GM18909 (cell line): ENCODE data around the gene TNKS1BP1.
"Not testable (repeated sequence)": the region's sequence is repeated elsewhere in the genome, so short reads cannot be mapped to it uniquely, and the experiment has no call there.

Experiments
- ATAC-seq: cut with Tn5 transposase; IDR thresholded peaks from one replicate; pipeline ENCODE4 v1.9.1; 2021; ENCODE audit warnings: mild to moderate bottlenecking; ENCODE audit not compliant: unreplicated experiment, poor library complexity

The TNKS1BP1 gene, protein sequence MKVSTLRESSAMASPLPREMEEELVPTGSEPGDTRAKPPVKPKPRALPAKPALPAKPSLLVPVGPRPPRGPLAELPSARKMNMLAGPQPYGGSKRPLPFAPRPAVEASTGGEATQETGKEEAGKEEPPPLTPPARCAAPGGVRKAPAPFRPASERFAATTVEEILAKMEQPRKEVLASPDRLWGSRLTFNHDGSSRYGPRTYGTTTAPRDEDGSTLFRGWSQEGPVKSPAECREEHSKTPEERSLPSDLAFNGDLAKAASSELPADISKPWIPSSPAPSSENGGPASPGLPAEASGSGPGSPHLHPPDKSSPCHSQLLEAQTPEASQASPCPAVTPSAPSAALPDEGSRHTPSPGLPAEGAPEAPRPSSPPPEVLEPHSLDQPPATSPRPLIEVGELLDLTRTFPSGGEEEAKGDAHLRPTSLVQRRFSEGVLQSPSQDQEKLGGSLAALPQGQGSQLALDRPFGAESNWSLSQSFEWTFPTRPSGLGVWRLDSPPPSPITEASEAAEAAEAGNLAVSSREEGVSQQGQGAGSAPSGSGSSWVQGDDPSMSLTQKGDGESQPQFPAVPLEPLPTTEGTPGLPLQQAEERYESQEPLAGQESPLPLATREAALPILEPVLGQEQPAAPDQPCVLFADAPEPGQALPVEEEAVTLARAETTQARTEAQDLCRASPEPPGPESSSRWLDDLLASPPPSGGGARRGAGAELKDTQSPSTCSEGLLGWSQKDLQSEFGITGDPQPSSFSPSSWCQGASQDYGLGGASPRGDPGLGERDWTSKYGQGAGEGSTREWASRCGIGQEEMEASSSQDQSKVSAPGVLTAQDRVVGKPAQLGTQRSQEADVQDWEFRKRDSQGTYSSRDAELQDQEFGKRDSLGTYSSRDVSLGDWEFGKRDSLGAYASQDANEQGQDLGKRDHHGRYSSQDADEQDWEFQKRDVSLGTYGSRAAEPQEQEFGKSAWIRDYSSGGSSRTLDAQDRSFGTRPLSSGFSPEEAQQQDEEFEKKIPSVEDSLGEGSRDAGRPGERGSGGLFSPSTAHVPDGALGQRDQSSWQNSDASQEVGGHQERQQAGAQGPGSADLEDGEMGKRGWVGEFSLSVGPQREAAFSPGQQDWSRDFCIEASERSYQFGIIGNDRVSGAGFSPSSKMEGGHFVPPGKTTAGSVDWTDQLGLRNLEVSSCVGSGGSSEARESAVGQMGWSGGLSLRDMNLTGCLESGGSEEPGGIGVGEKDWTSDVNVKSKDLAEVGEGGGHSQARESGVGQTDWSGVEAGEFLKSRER (N-terminal part only)

DNA sequence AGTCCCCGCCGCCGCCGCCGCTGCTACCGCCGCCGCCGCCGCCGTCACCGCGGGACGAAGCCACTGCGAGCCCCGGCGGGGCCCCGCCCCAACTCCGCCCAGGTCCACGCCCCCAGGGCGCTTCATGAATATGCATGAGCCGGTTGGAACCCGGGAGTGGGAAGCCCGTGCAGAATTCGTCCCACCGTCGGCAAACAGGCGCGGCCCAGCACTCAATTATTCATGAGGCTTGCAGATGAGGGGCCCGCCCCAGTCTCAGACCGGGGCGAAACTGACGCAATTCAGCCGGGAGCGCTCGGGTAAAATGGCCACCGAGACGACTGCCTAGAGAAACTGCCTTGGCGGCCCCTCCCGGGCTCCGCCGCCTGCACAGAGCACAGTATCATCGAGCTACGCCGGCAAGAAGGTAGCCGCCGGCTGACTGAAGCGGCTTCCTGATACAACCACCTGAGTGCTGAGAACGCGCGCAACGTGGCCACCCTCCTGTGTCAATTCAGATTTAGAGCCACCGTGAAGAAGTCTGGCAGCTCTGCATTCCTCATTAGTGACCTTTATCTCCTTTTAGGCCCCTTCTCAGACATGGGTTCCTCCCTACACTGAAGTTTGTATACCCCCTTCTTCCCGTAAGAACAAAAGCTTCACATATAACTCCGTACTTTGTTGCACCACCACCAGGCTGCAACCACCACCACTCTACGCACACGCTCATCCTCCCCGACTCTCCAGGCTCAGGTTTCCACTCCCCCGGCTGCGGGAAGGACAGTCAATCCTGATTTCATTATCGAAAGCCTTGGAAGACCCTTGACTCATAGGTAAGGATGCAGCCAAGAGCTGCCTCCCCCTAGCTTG is at the start of gene TNKS1BP1:
TNKS1BP1 (minus strand) TSS at position 67 of the 849 bp plus-strand sequence. CDS start 3,067 bp downstream, outside the sequence.
- peak; percentile 92 for ATAC-seq

DNA sequence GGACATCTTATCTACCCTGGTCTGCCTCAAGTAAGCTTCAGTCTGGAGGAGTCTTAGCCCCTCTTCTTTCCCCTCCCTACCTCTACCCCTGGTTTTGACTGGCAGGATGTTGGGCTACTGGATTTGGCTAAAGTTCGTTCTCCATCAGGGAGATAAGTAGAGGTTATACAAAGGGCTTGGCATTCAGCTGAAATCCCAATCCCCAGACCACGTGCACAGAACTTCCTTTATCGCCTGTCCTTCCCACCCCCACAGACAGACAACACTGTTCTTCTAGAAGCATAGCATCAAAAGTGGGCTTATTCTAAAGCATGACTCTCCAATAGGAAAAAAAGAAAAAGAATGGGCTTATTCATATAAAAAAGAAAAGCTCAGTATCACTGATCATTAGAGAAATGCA is 48.4 kb upstream of the TNKS1BP1 start:
- ATAC-seq: no peak

DNA sequence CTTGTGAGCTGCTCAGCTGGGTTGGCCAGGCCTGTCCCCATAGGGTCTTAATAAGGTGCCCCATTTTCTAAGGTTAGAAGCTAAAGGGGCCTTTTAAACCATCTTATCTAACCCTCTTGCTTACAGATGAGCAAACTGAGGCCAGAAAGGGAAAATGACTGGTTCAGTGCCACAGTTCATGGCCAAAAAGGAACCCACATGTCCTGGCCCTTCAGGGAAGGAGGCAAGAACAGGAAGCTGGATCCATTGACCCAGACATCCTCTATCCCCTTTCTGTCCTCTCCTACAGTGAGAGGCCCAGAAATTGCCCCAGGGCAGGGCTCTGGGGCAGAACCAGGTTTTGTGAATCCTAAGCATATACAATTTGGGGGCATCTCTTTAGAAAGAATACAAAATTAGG is 46.2 kb upstream of the TNKS1BP1 start:
- ATAC-seq: no peak

DNA sequence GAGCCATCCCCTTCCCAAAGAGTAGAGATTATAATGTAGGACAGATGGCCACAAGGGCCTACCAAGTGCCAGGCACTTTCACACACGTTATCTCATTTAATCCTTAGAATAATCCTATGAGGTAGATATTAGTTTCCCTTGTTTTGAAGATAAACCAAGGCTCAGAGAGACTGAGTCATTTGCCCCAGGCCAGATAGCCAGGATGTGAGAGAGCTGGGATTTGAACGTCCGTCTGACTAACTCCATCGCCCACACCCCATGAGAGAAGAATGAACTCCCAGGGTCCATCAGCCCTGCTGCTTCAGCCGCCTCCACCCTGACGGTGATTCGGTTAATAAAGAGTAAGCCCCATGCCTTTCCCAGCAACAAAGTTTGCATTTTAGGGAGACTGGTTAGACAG is 45.5 kb upstream of the TNKS1BP1 start:
- ATAC-seq: no peak

DNA sequence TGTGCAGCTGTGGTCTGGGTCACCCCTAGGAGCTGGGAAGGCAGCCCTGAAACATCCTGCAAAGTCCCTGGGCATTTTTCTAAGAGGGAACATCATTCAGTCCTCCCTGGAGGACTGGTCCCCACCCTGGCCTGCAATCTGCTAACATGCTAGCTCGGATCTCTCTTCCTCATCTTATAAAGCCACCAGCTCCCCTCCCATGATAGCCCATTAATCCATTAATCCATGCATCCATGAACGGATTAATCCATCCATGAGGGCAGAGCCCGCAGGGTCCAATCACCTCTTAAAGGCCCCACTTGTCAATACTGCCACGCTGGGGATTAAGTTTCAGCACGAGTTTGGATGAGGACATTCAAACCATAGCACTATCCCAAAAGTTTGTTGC is 44.1 kb upstream of the TNKS1BP1 start:
- no peak for ATAC-seq

DNA sequence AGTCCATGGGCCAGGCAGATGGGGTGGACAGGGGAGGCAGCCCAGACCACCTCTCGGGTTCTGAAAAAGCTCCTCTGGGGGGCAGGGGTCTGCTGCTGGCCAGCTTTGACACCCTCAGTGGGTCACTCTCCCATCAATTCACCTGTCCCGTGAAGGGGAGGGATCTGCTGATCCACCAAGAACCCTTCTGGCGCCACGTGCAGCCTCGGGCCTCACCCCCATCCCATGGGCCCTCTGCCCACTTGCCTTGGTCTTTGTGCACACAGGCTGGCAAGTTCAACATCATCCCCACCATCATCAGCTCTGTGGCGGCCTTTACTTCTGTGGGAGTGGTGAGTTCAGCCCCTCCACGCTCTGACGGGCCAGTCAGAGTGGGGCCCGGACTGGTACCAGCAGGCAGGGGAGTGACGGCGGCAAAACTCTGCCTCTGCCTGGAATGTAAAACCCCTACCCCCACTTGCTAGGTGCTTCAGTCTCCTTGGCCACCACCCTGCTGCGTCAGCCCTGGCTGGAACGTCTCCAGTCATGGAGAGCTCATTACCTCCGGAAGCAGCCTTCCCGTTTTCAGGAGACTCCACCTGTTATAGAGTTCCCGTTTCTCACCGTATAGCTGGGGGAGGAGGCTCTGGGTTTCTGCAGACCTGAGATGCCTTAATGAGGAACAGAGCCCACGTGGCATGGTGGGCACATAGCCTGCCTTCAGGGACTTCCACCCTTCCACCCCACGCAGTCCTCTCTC is 43.5 kb upstream of the TNKS1BP1 start:
- ATAC-seq: no peak

DNA sequence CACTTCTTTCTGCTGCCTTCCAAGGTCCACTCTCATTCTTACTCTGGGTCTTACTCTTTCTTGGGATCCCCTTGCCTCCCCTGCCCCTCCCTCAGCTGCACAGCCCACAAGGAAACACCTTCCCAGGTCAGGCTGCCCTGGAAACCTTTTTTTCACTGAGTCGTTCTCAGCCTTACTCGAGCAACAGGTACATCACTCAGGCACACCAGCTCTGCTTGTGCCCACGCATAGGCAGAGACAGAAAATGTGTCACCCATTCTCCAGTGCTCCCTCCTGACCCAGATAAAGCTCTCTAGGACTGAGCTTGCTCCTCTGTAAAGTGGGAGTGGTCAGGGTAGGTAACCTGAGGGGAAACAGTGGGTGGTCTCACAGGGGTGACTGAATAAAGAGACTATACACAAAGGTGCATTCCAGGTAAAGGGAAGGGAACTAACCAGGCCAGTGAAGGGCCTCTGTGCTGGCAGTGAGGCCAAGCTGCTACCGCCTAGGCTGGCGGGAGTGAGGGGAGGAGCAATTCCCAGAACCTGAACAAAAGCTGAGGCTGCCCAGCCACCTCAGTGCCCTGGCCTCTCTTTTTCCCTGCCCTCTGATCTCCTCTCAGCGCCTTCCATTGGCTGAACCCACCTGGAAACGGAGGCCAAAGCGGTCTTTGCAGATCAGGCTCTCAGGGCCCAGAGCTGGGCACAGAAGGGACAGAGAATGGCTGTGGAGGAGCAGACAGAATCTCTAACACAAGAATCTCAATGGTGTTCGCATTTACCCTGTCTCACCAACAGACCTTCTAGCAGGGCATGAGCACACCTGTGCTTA is 40.3 kb upstream of the TNKS1BP1 start:
- no peak for ATAC-seq

DNA sequence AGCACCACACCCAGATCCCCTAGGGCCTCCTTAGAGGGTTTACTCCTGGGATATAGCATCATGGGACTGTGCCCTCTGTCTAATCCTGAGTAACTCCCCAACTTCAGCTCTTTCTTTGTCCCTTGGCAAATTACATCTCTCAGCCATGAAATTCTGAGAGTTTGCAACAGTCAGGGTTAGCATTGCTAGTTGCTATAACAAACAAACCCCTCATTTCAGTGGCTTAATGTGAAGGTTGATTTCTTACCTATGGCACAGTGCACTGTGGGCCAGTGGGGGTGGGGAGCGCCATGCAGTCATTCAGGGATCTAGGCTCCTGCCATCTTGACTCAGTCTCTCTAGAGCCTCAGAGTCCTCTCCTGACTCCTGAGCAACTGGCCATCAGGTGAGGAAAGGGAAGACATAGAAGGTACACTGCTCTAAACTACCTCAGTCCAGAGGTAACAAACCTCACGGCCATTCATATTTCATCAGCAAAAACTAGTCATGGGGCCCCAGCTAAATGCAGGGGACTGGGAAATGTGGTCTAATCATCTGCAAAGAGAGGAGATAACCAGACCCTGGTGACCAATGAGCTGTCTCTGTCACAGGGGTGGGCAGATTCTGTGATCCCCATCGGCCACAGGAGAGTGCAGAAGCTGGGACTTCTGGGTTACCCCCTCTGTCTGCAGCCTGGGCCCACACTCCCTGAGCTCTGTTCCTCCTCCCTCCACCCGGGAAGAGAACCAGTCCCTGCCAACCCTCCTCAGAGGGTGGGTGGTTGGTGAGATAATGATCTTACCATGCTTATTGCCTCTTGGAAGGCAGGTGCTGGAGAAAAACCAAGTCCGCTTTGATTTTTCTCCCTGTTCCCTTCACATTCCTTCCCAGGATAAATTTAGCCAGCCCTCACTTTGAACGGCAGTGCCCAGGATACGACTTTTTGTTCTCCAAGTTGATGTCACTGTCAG is 38.7 kb upstream of the TNKS1BP1 start:
- ATAC-seq: no peak

DNA sequence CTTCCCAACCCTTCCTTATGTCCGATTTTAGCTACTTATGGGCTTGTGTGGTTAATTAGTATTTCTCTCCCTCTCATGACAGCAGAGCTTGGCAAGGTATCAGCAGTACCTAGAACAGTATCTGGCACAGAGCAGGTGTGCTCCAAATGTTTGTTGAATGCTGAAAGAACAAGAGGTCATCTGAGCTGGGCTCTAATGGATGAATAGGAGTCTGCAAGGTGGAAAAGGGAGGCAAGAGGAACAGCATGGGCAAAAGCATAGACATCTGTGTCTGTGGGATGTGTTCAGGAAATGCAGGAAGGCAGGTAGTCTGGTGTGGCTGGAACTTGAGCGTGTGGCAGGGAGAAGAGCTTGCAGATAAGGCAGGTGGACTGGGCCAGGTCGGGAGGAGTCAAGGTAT is 37.2 kb upstream of the TNKS1BP1 start:
- ATAC-seq: no peak

DNA sequence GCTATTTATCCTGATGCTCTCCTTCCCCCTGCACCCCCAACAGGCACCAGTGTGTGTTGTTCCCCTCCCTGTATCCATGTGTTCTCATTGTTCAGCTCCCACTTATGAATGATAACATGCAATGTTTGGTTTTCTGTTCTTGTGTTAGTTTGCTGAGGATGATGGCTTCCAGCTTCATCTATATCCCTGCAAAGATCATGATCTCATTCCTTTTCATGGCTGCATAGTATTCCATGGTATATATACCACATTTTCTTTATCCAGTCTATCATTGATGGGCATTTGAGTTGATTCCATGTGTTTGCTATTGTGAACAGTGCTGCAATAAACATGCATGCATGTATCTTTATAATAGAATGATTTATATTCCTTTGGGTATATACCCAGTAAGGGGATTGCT is 36.7 kb upstream of the TNKS1BP1 start:
- not testable (repeated sequence) for ATAC-seq

DNA sequence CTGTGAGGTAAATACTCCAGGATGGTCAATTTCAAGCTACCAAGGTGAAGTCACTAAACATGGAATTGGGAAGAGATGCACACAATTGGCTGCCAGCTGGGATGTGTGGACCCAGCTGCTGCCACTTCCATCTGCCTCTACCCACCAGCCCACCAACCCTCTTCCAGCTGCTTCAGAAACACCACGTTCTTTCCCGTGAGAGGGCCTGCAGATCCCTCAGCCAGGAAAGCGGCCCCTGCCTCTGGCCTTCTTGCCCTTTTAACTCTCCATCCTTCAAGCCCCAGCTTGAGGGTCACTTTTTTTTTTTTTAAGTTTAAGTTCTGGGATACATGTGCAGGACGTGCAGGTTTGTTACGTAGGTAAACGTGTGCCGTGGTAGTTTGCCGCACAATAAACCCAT is 36.2 kb upstream of the TNKS1BP1 start:
- ATAC-seq: no peak

DNA sequence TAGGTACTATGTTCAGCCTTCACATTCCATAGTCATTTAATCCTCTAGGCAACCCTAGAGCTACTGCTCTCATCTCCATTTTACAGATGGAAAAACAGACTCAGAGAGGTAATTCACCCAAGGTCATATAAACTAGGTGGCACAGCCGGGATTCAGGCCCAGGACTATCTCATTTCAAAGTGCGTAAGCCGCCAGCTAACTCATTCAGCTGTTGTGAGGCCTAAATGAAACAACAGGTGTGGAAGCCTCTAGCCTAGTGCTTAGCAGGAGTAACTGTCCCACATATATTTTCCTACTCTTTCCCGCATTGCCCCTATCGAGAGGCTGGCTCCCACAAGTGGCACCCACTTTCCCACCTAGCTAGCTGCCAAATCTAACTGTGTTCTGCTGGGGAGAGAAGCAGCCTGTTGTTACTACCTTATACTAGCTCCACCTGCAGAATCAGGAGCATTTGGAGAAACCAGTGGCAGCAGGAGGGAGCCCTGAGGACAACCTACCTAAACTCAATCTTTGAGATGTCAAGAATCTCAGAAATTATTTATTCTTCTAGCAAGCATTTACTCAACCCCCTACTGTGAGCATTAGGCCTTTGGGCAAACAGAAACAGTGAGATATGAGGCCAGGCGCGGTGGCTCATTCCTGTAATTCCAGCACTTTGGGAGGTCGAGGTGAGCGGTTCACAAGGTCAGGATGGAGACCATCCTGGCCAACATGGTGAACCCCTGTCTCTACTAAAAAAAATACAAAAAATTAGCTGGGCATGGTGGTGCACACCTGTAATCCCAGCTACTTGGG is 35.3 kb upstream of the TNKS1BP1 start:
- ATAC-seq: no peak

DNA sequence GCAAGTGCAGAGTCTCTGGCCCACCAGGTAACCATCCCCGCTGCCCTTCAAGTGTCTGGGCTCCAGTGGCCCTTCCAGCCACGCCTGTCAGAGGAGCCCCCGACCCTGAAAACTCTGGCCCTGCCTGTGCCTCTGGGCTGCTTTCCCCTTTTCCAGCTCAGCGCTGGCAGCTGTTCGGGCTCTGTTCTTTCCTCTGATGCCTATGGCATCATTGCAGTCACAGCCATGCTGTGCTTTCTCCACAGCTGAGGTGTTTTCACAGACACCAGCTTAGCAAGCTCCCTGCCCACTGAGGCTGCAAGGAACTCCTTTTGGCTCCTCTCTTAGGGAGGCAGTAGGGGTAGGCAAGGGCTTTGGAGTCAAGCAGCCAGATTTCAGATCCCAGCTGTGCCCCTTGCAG is 34.6 kb upstream of the TNKS1BP1 start:
- ATAC-seq: no peak

DNA sequence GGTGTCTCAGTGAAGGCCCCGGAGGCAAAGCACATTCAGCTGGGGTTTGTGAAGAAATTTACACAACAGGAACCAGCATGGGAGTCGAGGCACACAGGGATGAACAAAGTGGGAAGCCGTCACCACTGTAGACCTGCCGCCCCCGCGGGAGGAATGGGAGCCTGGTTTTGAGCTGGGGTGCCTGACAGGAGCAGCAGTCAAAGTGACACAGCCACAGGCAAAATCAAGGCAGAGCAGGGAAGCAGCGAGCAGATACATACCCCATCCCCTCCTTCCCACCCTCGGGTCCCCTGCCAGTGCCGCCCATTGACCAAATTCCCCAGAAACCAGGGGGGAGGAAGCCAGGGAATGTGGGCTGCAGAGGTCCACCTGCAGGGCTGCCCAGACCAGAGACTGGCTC is 34.2 kb upstream of the TNKS1BP1 start:
- no peak for ATAC-seq

DNA sequence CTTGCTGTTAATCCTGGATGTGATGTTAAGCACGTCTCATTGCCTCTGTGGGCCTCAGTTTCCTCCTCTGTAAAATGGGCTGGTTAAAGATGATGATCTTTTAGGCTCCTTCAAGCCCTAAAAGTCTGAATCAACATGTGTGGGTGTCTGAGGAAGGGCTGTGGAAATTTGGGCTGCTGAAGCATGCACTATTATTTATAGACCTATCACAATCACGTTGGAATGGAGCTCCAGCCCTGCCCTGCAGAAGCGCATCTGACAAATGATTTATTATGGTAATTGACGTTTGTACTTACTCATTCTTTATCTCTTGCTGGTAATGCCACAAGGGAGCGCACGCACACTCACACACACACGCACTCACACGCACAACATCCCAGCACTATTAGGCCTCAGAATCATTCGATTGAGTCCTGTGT is 33.8 kb upstream of the TNKS1BP1 start:
- no peak for ATAC-seq

DNA sequence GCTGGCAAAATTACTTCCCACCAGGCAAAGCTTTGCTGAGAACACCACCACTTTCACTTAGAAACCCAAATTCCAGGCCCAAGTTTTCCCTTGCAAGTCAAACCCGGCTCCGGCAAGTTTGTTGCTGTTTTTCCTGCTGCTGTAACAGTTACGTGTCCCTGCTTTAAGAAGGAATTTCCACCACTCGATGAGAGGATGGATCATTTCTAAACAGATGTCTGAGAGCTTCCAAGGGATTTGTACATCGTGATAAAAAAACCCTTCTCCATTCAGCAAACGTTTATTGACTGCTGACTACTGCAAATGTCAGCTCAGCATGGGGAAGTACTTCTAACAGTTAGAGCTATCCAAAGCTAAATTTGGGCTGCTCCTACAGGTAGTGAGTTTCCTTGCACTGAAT is 33.1 kb upstream of the TNKS1BP1 start:
- no peak for ATAC-seq
